ENCODE data around the gene TSEN34.

DNA sequence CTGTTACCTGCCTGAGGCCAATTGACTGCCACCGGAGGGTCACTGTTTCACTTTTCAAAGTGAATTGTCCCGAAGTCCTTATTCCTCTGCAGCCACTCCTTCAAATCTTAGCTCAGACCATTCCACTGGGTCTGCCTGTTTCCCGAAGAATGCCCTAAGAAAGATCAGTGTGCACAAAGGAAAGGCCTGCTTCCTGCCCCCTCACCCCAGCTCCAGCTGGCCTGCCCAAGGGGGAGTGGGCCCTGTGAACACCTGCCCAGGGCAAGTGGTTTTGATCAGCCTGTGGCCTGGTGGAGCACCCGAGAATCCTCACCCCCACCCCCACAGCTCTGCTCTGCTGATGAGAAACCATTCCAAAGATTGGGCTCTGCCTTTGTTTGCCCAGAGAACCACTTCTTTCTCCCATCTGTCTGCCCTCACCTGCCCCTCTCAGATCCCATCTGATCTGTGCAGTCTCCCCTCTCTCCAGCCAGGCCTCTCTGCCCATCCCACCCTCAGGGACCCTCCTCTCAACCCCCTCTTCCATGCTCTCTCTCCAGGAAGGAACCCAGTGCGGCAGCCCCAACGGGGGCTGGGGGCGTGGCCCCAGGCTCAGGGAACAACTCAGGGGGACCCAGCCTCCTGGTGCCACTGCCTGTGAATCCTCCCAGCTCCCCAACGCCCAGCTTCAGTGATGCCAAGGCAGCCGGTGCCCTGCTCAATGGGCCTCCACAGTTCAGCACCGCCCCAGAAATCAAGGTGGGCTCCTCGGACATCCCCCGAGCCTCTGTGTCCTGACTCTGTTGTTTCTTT is 41.9 kb upstream of the TSEN34 start:
- TF ChIP-seq POLR2A (IDR thresholded peaks at IDR 0.05) (no peak), CTCF (IDR thresholded peaks at IDR 0.05 in 8 of 11, conservative IDR thresholded peaks at IDR 0.05 in 3 of 11) (no peak)

All from spleen (tissue), 7 donors.